GM11168 (cell line): Measurements from ENCODE around the gene PLCL1.

Experiments used
- in situ Hi-C: fragments of 300-500 bp; cut with MboI; formaldehyde crosslinking; loops from one replicate; pipeline ENCODE4 v1.12.0; 2022; ENCODE audit warnings: low sequenced_read_pairs; ENCODE audit not compliant: unreplicated experiment

Gene PLCL1

GRCh38 chr2:197847651-197848401, 43.4 kb downstream of the PLCL1 start:
- in situ Hi-C loops: loop anchor here (25.0 kb wide), 1 partner anchor 214 kb away; no protein-coding TSS in a partner anchor

DNA sequence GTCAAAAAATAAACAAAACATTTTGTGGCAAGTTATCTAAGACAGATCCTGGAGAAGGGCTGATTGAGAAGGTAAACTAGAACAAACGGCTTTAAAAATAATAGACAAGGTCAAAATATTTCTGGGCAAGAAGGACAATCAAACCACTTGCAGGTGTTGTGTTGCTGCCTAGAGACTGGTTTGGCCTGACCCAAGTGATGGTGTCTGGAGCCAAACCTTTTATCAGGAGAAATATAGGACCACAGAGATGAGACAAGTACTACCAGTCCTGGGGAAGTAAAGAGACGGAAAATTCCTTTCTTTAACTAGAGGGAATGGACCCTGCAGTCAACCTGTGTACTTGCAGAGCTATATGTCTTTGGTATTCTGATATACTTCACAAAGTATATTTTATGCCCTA, 44.2 kb downstream of the PLCL1 start:
- in situ Hi-C loops: loop anchor here (25.0 kb wide), 1 partner anchor 214 kb away; no protein-coding TSS in a partner anchor

DNA sequence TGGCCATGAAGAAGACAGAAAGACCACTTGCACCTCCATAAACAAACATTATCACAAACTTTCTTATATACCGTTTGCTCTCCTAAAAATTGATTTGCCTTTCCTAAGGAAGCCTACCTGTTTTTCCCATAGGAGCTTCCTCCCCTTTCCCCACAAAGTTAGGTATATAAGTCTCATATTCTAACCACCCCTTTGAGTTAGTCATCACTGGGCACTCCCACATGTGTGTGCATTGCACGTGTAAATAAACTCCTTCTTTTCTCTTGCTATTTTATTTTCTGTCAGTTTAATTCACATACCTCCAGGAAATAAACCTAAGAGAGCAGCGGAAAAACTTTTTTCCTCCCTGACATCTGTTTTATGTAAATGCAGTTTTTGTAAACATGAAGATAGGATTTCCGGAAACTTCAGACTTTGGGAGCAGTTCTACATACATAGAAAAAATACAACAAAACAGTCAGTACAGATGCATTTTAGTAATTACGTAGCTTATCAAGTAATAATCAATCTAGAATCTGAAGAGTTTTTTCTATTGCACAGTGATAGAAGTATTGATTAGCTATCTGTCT, 46.6 kb downstream of the PLCL1 start:
- in situ Hi-C loops: no loop called here

DNA sequence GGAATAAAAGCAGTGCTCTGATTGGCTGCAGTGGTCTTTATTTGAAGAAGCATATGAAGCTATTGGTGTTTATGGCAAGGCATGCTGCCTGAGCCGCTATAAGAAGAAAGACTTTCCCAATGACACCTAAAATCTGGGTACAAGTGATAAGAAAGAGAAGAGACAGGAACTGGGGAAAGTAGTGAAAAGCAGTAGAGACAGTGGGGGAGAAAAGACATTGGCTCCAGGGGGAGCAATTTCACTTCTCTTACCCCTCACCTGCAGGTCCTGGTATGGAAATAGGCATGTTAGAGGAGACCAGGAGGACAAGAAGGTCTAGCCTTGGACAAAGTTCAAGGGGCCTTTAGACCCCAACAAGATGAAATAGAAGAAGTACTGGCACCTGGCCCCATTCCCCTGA, 47.1 kb downstream of the PLCL1 start:
- in situ Hi-C loops: no loop called here

- in situ Hi-C loops: no loop called here
These were observed 47.7 kb downstream of the PLCL1 start for GRCh38 chr2:197852108-197852507.

GRCh38 chr2:197853549-197853948, 49.2 kb downstream of the PLCL1 start:
- in situ Hi-C loops: no loop called here

DNA sequence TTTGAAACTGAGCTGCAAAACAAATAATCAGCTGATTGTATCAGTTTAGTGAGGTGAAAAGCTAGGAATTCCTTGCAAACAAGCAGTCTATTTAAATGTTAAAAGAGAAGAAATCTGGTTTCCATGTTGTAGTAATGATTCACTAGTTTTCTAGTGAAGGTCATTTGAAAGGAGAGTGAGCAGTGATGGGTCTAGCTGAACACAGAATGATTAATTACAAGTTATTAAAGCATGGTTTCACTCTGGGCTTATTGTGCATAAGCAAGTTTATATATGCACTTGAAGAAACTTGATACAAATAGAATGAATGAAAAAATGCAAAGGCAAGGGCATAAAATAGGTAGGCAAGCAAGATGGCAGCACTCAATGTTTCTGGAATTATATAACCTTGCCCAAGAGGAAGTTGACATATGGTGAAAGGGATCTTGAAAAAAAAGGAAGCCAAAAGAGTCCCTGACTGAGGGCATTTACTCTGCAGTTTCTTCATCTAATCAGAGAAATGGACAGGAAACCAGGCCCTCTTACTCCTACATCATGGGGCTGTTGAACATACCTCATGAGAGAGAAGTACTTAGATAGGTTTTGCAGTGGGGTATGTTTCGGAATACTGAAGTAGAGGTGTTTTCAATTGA, 53.2 kb downstream of the PLCL1 start:
- in situ Hi-C loops: no loop called here

- in situ Hi-C loops: no loop called here
These were observed 54.3 kb downstream of the PLCL1 start for GRCh38 chr2:197858607-197859140.

GRCh38 chr2:197862246-197862955, 58.0 kb downstream of the PLCL1 start:
- in situ Hi-C loops: no loop called here

- in situ Hi-C loops: no loop called here
These were observed 59.4 kb downstream of the PLCL1 start for GRCh38 chr2:197863744-197864143.

- in situ Hi-C loops: no loop called here
These were observed 62.1 kb downstream of the PLCL1 start for GRCh38 chr2:197866455-197866854.

- in situ Hi-C loops: no loop called here
These were observed 62.6 kb downstream of the PLCL1 start for GRCh38 chr2:197867033-197867432.

DNA sequence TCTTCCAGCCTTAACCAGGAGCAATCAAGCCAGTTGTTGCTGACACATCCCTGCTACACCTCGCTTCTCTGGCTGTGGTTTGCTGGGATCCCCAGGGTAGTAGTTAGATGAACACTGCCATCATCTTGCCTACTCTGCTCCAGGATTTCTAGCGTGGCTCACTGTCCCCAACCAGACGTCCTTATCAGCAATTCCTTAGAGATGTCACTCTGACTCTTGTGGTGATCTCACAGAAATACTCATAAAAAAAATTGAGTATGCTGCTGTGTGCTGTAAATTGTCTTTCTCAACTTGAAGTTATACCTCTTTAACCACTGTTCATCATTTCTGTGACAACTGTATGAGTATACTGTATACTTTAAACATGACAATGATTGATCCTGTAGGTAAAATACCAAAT, 63.2 kb downstream of the PLCL1 start:
- in situ Hi-C loops: no loop called here

GRCh38 chr2:197868206-197868605, 63.8 kb downstream of the PLCL1 start:
- in situ Hi-C loops: no loop called here

DNA sequence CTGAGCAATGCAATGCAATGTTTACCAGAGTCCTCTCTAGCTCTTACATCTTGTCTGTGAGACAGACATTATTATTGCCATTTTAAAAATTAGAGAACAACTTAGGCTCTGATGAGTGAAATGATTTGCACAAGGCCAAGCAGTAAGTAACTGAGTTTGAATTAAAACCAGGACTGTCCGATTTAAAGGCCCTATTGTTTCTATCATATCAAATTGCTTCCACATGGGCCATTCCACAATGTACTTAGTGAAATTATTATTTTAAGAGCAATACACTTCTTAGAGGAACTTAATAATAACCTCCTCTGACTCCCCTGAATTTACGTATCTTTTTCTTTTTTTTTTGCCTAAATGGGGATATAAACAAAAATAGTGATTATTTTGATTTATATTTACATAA, 64.6 kb downstream of the PLCL1 start:
- in situ Hi-C loops: no loop called here

DNA sequence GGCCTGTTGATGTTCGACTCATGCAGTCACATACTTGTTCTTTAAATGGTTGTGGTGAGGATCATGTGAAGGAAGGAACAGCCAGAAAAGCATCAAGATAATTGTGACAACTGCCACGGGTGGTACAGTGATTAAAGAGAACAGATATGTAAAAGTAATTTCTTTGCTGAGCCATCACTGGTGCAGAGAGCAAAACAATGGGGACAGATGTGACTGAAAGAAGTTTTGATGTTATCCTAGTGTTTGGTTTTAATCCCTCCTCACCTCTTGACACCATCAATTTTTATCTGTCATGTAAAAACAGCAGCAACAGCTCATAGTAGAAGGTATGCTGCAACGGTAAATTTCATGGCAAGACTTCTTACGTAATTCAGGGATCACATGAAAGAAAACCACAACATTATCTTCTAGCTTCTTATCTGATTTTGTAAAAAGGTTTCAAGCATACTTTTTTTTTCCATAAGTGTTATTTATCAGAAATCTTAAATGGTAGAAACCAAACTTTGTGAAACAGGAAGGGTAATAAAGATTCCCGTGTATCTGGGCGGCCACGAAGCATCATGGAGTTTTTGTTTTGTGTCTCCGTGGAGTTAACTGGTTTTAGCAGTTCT, 65.2 kb downstream of the PLCL1 start:
- in situ Hi-C loops: no loop called here

DNA sequence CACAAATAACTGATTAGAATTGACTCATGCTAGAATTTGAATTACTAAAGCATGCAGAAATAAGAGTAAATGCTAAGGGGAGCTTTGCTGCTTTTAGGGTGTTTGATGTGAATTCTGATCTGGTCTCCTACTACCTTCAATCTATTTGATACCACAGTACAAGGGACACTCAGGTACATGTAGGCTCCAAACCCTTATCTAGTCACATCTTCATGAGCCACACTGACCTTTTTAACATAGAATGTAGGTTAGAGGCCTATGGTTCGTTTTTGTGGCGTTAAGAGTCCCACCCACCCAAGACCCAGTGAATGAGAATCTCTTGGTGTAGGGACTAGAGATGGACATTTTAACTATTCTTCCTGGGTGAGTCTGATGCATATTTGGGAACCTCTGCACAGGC, 65.7 kb downstream of the PLCL1 start:
- in situ Hi-C loops: no loop called here

DNA sequence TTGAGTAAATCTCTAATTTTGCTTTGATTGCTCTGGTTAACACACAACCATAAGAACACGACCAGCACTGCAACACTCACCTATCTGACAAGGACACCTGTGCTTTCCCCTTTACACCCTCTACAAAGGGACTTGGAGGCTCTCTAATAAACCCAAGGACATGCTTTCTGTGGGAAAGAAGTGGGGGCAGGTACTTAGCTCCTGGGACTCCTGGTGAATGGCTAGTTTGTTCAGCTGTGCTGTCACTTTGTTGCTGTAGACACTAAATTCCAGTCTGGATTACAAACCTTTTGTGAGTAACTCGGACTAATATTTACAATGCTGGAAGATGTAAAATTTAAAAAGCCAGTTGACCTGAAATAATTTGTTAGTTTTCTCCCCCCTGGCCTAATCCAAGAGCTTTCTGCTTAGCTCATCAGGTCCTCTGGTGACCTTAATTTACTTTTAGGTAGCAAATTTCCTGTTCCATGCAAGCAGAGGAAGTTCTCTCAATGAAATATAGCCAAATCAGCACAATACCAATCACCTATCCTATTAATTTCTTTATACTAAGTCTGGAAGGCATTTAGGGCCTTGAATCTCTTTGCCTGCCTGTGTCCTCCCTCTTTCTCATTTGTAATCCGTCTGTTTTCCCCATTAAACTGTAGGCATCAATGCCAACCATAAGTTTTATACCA, 67.5 kb downstream of the PLCL1 start:
- in situ Hi-C loops: no loop called here

GRCh38 chr2:197873293-197873701, 68.9 kb downstream of the PLCL1 start:
- in situ Hi-C loops: no loop called here

- in situ Hi-C loops: no loop called here
These were observed 71.4 kb downstream of the PLCL1 start for GRCh38 chr2:197875763-197876162.
